GM20000 (cell line): Measurements from ENCODE around the gene GABRA5.
"Not testable (repeated sequence)": the region's sequence is repeated elsewhere in the genome, so short reads cannot be mapped to it uniquely, and the experiment has no call there.

ENCODE experiments used
- DNase-seq: peaks from one replicate; pipeline ENCODE4 v3.0.0; 2012; ENCODE audit warnings: low spot score
- CTCF ChIP-seq: IDR thresholded peaks from 2 replicates; pipeline ENCODE4 v1.5.1; 2012; ENCODE audit warnings: mild to moderate bottlenecking, control low read depth; ENCODE audit errors: extremely low read depth, missing control alignments

The GABRA5 gene

GRCh38 chr15:26866298-26867199 is at the start of gene GABRA5:
GABRA5 (plus strand) TSS chr15:26867062; CDS start chr15:26869249, 2,187 bp downstream.
- no peak for TF ChIP-seq CTCF
- DNase-seq: no peak

GRCh38 chr15:26831191-26831590 is 35.7 kb upstream of the GABRA5 start:
- DNase-seq: not testable (repeated sequence)

- DNase-seq: no peak
- no peak for TF ChIP-seq CTCF
Observed at GRCh38 chr15:26831951-26832350, 34.9 kb upstream of the GABRA5 start.

- TF ChIP-seq CTCF: no peak
- DNase-seq: no peak
Observed at GRCh38 chr15:26838742-26839460, 28.0 kb upstream of the GABRA5 start.

- TF ChIP-seq CTCF: no peak
- DNase-seq: no peak
Observed at GRCh38 chr15:26841514-26841913, 25.3 kb upstream of the GABRA5 start.

GRCh38 chr15:26841941-26842340 is 24.9 kb upstream of the GABRA5 start:
- no peak for DNase-seq
- no peak for TF ChIP-seq CTCF

- no peak for DNase-seq
- TF ChIP-seq CTCF: no peak
Observed at GRCh38 chr15:26842391-26842790, 24.5 kb upstream of the GABRA5 start.
